AG10803 (cell line): ENCODE measurements around the gene DOCK1.

ENCODE experiments used
- DNase-seq: peaks from one replicate; pipeline ENCODE4 v3.0.0; 2010; ENCODE audit warnings: low read depth
- H3K4me3 ChIP-seq: 2 replicates; pipeline ENCODE4 v1.5.1; 2011; ENCODE audit warnings: mild to moderate bottlenecking, low read length, control low read depth
- CTCF ChIP-seq: conservative IDR thresholded peaks from 2 replicates; pipeline ENCODE4 v1.5.1; 2011; ENCODE audit warnings: mild to moderate bottlenecking, low read length, control low read depth, inconsistent platforms

Gene DOCK1

GRCh38 chr10:126959906-126960685, 54.9 kb downstream of the DOCK1 start:
- no peak for DNase-seq
- no peak overlapping the region for H3K4me3 ChIP-seq
- no peak for TF ChIP-seq CTCF

- no peak for TF ChIP-seq CTCF
- DNase-seq: no peak
- H3K4me3 ChIP-seq: no peak overlapping the region
These were observed 58.1 kb downstream of the DOCK1 start for GRCh38 chr10:126963354-126963753.

GRCh38 chr10:126964190-126964589, 59.0 kb downstream of the DOCK1 start:
- DNase-seq: no peak
- TF ChIP-seq CTCF: no peak
- no peak overlapping the region for H3K4me3 ChIP-seq

GRCh38 chr10:126966938-126967337, 61.7 kb downstream of the DOCK1 start:
- no peak for DNase-seq
- H3K4me3 ChIP-seq: no peak overlapping the region
- no peak for TF ChIP-seq CTCF

- H3K4me3 ChIP-seq: no peak overlapping the region
- no peak for DNase-seq
- TF ChIP-seq CTCF: peak; percentile 19; the same call in 1 of the 2 replicates
These were observed 64.1 kb downstream of the DOCK1 start for GRCh38 chr10:126969310-126969709.

- no peak for TF ChIP-seq CTCF
- no peak overlapping the region for H3K4me3 ChIP-seq
- peak; percentile 90 for DNase-seq
These were observed 67.6 kb downstream of the DOCK1 start for GRCh38 chr10:126972635-126973414.

- TF ChIP-seq CTCF: no peak
- H3K4me3 ChIP-seq: no peak overlapping the region
- DNase-seq: no peak
These were observed 70.0 kb downstream of the DOCK1 start for GRCh38 chr10:126975221-126975620.
